Measurements from ENCODE around the gene PRODH2.

GRCh38 chr19:35759697-35760096 is 52.9 kb downstream of the PRODH2 start:
- no peak for TF ChIP-seq CTCF (IDR thresholded peaks at IDR 0.05)
- no peak for TF ChIP-seq CHD2 (IDR thresholded peaks at IDR 0.05; ENCODE audit: low read length, partially characterized antibody)
- no peak for TF ChIP-seq RAD21 (IDR thresholded peaks at IDR 0.05; ENCODE audit: low read length)
- TF ChIP-seq, protein P1, sequence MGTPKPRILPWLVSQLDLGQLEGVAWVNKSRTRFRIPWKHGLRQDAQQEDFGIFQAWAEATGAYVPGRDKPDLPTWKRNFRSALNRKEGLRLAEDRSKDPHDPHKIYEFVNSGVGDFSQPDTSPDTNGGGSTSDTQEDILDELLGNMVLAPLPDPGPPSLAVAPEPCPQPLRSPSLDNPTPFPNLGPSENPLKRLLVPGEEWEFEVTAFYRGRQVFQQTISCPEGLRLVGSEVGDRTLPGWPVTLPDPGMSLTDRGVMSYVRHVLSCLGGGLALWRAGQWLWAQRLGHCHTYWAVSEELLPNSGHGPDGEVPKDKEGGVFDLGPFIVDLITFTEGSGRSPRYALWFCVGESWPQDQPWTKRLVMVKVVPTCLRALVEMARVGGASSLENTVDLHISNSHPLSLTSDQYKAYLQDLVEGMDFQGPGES (IDR thresholded peaks at IDR 0.05; ENCODE audit: low read depth, low read length) = no peak
- TF ChIP-seq NFIC (IDR thresholded peaks at IDR 0.05; ENCODE audit: borderline replicate concordance) = no peak
- TF ChIP-seq YY1 (IDR thresholded peaks at IDR 0.05; ENCODE audit: low read depth) = no peak
- TF ChIP-seq GABPA (IDR thresholded peaks at IDR 0.05; ENCODE audit: low read depth) = no peak
- TF ChIP-seq, protein P2, sequence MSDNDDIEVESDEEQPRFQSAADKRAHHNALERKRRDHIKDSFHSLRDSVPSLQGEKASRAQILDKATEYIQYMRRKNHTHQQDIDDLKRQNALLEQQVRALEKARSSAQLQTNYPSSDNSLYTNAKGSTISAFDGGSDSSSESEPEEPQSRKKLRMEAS (IDR thresholded peaks at IDR 0.05; ENCODE audit: low read depth) = no peak
- TF ChIP-seq NRF1 (IDR thresholded peaks at IDR 0.05; ENCODE audit: low read depth, low read length) = no peak
- TF ChIP-seq POLR2AphosphoS5 (IDR thresholded peaks at IDR 0.05; ENCODE audit: low read depth, low read length) = peak; percentile 37; the same call in 1 of the 2 replicates
- no peak for TF ChIP-seq JUND (IDR thresholded peaks at IDR 0.05)
- TF ChIP-seq EP300 (IDR thresholded peaks at IDR 0.05; ENCODE audit: borderline replicate concordance in 1 of 2, low read depth in 1 of 2, low read length in 1 of 2) = no peak
- no peak for TF ChIP-seq RCOR1 (IDR thresholded peaks at IDR 0.05; ENCODE audit: low read length)

All from SK-N-SH (cell line).